LoVo (cell line): Measurements from ENCODE around the gene ZSWIM4.

Source experiments
- DNase-seq: peaks from one replicate; pipeline ENCODE4 v3.0.0-alpha.2; 2016; ENCODE audit warnings: low spot score

ZSWIM4 gene

GRCh38 chr19:13812544-13812943, 17.3 kb downstream of the ZSWIM4 start:
- no peak for DNase-seq

GRCh38 chr19:13813147-13813546, 17.9 kb downstream of the ZSWIM4 start:
- DNase-seq = no peak

- DNase-seq = no peak
Measured at GRCh38 chr19:13814550-13814949, 19.3 kb downstream of the ZSWIM4 start.

- DNase-seq = no peak
Measured at GRCh38 chr19:13817018-13817614, 21.9 kb downstream of the ZSWIM4 start.

GRCh38 chr19:13817615-13818371, 22.6 kb downstream of the ZSWIM4 start:
- no peak for DNase-seq

GRCh38 chr19:13819238-13819637, 24.0 kb downstream of the ZSWIM4 start:
- DNase-seq = no peak

- DNase-seq = no peak
Measured at GRCh38 chr19:13821292-13821691, 26.0 kb downstream of the ZSWIM4 start.

- no peak for DNase-seq
Measured at GRCh38 chr19:13823256-13823655, 28.0 kb downstream of the ZSWIM4 start.

- DNase-seq = no peak
Measured at GRCh38 chr19:13823901-13824300, 28.7 kb downstream of the ZSWIM4 start.

- DNase-seq = no peak
Measured at GRCh38 chr19:13824703-13825102, 29.5 kb downstream of the ZSWIM4 start.

GRCh38 chr19:13825489-13826441, 30.5 kb downstream of the ZSWIM4 start:
- DNase-seq = no peak

GRCh38 chr19:13826652-13827235, 31.5 kb downstream of the ZSWIM4 start:
- DNase-seq = no peak

- DNase-seq = no peak
Measured at GRCh38 chr19:13827656-13828055, 32.4 kb downstream of the ZSWIM4 start.

GRCh38 chr19:13830114-13830740, 35.0 kb downstream of the ZSWIM4 start:
- no peak for DNase-seq

- no peak for DNase-seq
Measured at GRCh38 chr19:13830741-13831536, 35.7 kb downstream of the ZSWIM4 start.

GRCh38 chr19:13831537-13832467, 36.6 kb downstream of the ZSWIM4 start:
- no peak for DNase-seq

GRCh38 chr19:13833330-13834243, 38.3 kb downstream of the ZSWIM4 start:
- peak; percentile 54 for DNase-seq

GRCh38 chr19:13834244-13835069, 39.2 kb downstream of the ZSWIM4 start:
- DNase-seq = no peak
